RKO (cell line): Measurements from ENCODE around the gene RND3.

Experiments
- DNase-seq: peaks from one replicate; pipeline ENCODE4 v3.0.0-alpha.2; 2016; ENCODE audit warnings: low spot score

The RND3 gene

DNA sequence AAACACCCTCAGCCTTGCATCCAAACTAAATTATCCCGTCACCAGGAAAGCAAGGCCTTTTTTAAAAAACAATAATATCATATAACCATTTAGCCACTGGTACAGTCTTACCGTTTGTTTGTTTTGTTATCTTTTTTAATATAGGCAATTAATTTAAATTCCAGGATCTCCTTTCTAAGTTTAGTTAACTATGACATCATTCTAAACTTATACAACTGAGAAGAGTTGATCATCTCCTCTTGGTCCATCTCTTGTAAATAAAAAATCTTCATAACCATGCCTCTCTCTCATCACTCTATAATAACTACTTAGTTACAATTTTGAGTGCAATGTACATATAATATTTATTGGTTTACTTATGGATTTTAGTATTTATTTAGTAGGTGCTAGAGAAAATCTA, 46.2 kb downstream of the RND3 start:
- no peak for DNase-seq

DNA sequence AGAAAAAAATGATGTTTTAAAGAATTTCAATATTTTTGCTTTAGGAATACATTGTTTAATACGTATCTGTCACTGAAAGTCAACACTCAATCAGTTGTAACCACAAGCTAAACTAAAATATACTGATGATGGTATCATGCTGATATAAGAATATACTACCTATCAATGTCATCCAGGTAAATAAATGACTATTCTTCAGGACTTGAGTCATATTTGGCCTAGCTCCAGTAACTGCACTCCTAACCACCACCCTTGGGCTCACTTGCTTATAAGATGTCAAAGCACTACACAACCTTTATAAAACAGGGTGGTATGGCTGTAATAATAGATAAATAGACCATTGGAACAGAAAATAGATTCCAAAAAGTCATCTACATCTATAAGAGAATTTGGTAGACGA, 48.8 kb downstream of the RND3 start:
- no peak for DNase-seq

DNA sequence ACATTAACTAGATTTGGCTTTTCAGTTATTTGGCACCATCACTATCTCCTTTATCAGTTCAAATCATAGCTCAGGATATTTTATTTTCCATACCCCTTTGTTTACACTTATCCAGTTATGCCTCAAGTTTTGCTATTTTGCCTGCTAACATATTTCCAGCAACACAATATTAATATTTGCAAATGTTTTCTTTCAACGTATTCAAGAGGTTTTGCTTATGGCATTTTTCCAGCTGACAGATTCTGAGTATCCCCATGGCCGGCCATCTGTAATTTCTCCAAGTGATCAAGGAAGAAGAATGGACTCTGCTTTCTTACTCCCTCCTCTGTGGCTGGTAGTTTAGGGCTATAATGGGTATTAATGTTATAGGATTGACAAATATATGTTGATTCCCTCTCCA, 49.4 kb downstream of the RND3 start:
- no peak for DNase-seq

DNA sequence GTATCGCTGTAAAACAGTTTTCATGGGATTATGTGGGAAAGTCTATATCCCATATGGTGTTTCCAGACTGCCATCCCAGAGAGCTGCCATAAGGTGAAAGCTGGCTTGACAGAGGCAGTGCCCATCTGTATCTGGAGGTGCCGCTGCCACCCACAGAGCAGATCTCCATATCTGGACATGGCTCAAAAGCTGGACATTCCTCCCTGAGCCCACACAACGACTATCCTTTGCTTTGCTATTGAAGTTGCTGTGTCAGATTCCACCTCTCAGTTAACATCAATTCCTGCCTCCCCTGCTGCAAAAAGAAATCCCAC, 55.2 kb downstream of the RND3 start:
- DNase-seq, result no peak

DNA sequence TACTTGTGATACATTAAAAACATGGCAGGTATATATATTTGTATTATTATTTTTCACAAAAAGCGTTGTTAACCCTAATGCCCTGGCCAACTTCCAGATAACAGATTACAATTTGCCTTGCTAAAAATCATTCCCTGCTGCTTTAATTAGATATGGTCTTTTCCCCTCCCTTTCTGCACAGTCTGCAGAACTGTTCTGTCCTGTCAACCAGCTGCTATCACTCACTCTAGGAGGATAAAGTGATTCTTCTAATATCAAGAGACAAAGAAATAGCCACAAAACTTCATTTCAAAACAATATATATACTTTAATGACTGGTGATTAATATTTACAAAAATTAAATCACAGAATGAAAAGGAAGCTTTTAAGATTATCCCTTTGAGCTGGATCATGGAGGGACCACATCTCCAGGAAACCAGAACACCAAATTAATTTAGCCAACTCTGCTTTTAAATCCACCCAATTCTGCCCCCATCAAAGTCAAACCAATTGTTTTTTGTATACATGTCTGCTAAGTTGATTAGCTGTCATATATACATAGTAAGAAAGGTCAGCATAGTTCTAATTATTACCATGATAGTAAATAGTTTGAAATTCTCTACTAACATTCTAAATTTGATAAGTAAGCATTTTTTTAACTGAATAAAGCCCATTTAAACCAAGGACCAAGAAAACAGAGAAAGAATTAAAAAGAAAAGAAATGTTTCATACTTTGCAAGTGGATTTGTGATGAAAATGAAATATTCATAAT, 55.7 kb downstream of the RND3 start:
- no peak for DNase-seq

DNA sequence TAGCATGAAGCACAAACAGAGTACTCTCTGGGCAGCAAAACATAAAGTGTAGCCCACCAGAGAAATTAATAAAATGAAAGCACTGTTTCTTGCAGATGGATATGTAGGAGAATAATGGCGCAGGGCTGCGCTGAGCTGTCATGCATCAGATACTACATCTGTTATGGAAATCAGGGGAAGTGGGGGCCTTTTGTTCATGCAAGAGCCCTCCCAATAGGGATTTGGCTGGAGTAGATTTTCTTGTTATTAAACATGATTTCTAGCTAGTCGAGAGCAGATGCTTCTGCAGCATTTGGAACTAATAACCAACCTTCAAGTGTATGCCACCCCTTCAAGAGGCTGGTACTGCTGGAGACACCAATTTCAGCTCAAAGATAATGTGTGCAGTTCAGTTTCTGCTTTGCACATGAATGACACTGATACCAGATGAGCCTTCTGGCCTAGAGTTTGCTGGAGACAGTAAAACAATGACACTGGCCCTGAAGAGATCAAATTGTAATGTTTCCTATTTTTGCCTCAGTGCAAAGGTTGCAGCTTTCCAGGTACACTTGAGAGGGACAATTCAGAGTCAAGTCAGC, 58.0 kb downstream of the RND3 start:
- no peak for DNase-seq

DNA sequence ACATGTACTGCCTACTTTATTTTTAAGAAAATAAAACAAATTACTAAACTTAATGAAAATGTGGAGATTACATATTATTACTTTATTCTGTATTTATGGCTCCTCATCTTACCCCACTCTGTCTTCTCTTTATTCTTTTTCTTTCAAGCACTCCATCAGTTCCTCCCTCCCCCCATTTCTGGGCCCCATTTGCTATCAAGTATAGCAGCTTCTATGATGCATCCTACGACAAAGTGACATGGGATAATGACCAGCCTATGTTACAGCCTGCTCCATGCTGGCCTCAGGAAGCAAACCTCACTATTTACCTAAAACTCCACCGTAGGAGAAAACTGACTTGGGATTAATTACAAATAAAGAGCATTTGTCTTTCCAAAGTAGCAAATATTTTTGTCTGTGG, 58.8 kb downstream of the RND3 start:
- no peak for DNase-seq

DNA sequence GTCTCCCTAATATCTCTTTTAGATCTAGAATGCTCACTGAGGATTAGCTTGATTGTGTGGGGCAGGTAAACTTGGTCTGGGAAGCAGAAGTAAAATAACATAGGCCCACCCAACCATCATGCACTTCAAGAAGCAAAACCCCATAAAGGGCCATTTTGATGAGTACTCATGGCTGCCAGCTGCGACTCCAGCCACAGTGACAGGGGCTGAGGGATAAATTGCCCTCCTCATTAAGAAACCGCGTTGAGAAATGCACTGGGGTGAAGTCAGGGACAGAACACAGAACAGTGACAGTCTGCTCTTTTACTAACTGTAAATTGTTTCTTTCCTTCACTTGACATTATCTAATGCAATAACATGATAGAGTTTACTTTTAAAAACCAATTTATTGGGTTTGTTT, 60.2 kb downstream of the RND3 start:
- no peak for DNase-seq

DNA sequence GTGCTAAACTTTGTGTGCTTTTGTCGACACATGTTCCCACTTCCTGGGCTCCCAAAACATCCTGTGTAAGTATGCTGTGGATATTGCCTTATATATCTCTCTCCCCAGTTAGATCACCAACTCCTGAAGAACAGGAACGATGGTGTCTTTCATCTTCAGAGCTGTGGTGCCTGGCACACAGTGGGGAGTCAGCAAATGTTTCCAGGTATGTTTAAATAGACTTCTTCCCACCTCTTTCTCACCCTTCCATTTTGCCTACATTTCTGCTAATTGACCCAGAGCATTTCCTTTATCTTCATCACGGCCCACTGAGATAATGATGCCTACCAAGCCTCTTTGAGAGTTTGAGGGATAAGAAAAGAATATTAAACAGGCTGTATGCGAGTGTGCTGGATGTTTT, 60.7 kb downstream of the RND3 start:
- no peak for DNase-seq

DNA sequence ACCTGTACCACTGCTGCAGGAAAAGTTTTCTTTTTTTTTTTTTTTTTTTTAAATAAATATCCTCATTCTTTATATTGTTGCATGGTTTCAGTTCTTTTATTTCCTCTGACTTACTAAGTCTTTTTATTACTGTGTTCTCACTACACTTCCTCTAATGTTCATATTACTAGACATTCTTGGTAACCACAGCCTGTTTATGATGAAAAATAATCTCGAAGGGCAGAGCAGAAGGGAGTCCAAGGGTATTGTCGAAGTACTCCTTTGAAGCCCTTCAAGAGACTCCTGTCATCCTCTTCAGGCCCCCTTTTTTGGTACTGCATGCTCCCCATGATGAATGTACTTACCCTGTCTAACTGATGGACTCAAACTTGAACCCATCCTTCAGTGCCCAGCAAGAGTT, 61.2 kb downstream of the RND3 start:
- DNase-seq, result no peak

DNA sequence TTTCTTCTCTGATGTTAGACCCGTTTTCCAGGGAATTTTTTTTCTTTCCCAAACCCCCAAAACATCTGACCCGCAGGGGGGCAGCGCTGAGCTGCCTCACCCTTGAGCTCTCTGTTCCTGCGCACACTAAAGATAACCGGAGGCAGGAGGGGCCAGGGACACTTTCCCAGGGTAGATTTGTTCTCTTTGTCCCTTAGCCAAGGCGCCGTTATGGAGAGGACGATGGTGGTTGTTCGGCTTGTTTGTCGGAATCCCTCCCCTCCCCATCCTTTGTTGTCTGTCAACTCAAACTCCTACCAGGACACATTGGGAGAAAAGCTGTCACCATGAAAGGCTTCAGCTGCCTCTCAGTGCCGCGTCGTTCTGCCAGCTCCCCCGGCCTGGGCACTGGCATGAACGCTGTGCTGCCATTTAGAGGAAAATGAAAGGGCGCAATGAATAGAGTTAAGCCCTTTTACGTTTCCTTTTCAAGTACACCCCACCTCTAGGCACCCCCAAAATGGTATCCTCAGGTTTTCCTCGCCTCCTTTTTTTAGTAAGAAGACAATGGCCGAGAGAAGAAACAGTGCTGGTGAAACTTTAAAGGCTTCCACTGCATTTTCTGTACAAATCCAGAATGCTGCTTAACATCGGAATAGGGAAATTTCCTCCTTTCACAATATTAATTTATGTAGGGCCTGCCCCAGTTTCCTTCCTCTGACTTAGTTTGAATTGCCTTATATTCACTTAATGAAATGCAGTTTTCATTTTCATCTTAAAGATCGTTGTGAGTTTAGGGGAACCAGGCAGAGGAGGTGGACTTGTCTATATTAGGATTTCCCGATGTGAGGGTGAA, 62.1 kb downstream of the RND3 start:
- no peak for DNase-seq

DNA sequence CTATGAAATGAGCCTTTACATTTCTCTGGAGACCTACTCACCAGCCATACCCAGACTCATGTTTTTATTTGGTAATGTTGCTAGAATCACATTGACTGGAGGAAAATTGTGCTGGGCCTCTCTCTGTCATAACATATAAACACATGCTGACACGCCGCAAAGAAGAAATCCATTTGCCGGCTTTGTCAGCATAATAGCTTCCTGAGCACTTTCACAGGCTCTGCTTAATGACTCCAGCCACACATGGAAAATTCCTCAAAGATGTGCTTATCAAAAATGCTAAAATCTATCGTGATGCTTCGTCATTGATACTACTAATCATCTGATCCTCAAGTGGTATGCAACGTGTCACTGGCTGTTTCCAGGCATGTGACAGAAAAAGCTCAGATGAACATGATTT, 63.1 kb downstream of the RND3 start:
- DNase-seq, result no peak

DNA sequence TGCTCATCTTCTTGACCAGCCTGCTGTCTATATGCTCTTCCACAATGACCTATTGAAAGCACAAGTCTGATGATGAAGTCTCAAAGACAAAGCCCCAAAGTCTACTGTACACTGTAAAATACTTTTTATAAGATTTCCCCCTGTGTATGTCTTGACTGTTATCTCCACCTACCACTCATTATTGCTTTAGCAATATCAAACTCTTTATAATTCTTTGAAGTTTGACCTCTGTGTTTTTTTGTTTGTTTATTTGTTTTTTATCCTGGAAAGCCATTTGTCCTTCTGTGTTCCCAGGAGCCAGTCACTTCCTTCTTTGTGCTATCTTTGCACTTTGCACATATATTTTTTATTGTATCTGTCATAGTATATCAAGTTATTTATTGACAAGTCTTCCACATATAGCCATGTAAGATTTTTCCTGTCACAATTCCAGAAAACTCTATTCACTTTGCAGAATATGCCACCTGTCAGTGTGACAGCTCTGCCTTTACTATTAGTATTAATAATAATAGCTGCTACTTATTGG, 66.3 kb downstream of the RND3 start:
- no peak for DNase-seq

DNA sequence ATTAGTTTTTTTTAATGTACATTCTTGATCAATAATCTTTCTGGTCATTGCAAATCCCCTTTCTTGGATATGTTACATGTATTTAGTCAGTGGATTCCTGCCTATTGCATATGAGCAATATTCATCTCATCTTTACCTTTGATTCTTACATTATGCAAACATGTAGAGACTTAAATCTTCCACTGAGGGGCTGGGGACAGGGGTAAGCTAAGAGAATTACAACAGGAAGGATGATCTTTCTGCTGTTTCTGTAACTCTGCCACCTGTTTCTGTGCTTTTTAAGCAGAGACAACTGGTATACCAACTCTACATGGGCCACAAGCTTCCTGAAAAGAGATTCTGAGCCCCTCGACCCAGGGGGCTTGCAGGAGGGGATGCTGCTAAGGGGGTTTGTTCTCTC, 68.6 kb downstream of the RND3 start:
- DNase-seq, result no peak
